ENCODE measurements around the gene SPATA9. TPM values are rescaled to one million over a fixed set of nuclear protein-coding genes. Genes with fewer than 3 reads are reported as not detected.

The SPATA9 gene
- total and polyA plus RNA-seq, 2 of the 8 experiments (the other 6 are each of a cell fraction or from before 2014, with no cell fraction given): not detected

DNA sequence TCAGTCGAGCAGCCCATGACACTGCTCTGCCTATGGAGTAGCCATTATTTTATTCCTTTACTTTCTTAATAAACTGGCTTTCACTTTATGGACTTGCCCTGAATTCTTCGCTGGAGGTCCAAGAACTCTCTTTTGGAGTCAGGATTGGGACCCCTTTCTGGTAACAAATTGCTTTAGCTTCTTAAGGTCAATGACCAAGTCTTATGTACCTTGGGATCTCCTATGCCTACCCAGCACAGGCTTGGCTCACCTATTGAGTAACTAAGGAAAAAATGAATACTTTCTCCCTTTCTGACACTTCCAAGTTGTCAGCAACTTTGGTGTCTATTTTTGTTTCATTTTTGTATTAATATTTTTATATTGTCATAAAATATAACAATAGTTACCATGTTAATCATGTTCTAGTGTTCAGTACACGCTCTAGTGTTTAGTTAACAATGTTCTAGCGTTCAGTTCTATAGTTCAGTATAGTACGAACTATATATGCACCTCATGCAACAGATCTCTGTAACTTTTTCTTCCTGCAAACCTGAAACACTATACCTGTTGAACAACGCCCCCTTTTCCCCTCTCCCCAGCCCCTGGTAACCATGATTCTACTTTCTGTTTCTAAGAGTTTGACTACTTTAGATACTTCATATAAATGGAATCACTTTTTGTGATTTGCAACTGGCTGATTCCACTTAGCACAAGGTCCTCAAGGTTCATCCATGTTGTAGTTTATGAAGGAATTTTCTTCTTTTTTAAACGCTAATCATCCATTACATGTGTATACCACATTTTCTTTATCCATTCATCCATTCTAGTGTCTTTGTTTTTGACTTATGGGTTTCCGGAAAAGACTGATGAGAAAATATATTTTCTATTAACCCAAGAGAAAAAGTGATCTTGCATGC lies 46.6 kb upstream of the SPATA9 start:
- no peaks in the 10 kb centered on the region for H3K79me2 ChIP-seq (ENCODE audit: control insufficient read depth in 1 of 2, insufficient read depth in 2 of 2, low read length in 2 of 2)
- H3K4me2 ChIP-seq (ENCODE audit: insufficient read depth in 1 of 2, low read depth in 2 of 2, low read length in 2 of 2): no peak overlapping the region; a peak in 1 of 4 replicates
- H3K27ac ChIP-seq (ENCODE audit: low read depth, low read length): no peak overlapping the region
- no peaks in the 10 kb centered on the region for H3K9me3 ChIP-seq (ENCODE audit: insufficient read depth in 2 of 2, low read depth in 1 of 2, low read length in 1 of 2)
- no peak overlapping the region for H2BK15ac ChIP-seq (ENCODE audit: low read length)
- peaks cover 1 to 43% (median 19%) of the 10 kb centered on the region in 4 experiments for H3K27me3 ChIP-seq (replicated peaks in 1 of 4; ENCODE audit: control insufficient read depth in 3 of 4, extremely low read depth in 1 of 4, insufficient read depth in 3 of 4, low read length in 3 of 4)
- no peak overlapping the region for H2BK5ac ChIP-seq (ENCODE audit: low read depth, low read length)
- no peak overlapping the region for H3K4me3 ChIP-seq (ENCODE audit: extremely low read depth in 1 of 4, insufficient read depth in 2 of 4, low read depth in 3 of 4, low read length in 4 of 4)
- no peak for DNase-seq (ENCODE audit: low read depth in 1 of 2, low spot score in 2 of 2)
- 83% methylated on average over 8 of the region's 8 CpGs; no CpG with 5 or more reads in 1 of the 2 experiments for WGBS, 2 experiments (ENCODE audit: extremely low coverage in 1 of 2, insufficient coverage in 1 of 2, insufficient read length in 1 of 2, insufficient replicate concordance in 2 of 2, low coverage in 1 of 2, low lambda C conversion rate in 2 of 2, missing lambda C conversion rate in 1 of 2)
- H4K20me1 ChIP-seq (replicated peaks in 1 of 2; ENCODE audit: control insufficient read depth in 1 of 2, insufficient read depth in 2 of 2, low read length in 2 of 2): no peaks in the 10 kb centered on the region
- H2AK5ac ChIP-seq (ENCODE audit: low read depth, low read length): no peak overlapping the region
- no peak for TF ChIP-seq TBP (IDR thresholded peaks at IDR 0.05; ENCODE audit: low read depth, low read length)
- no peak for TF ChIP-seq SIX5 (IDR thresholded peaks at IDR 0.05; ENCODE audit: low read depth, low read length)
- TF ChIP-seq GTF2F1 (IDR thresholded peaks at IDR 0.05; ENCODE audit: borderline replicate concordance, low read depth, low read length): no peak
- TF ChIP-seq, protein P1, sequence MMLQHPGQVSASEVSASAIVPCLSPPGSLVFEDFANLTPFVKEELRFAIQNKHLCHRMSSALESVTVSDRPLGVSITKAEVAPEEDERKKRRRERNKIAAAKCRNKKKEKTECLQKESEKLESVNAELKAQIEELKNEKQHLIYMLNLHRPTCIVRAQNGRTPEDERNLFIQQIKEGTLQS (IDR thresholded peaks at IDR 0.05; ENCODE audit: insufficient read depth, low read depth, low read length): no peak
- TF ChIP-seq EZH2 (IDR thresholded peaks at IDR 0.05; ENCODE audit: low read depth, low read length, severe bottlenecking): no peak
- no peak overlapping the region for H3K18ac ChIP-seq (ENCODE audit: extremely low read depth, low read length)
- H3K9ac ChIP-seq (replicated peaks in 1 of 4; ENCODE audit: extremely low read depth in 1 of 4, low read depth in 3 of 4, low read length in 3 of 4): no peak overlapping the region
- POLR2A ChIA-PET (ENCODE audit: partially characterized antibody): interaction anchor here (0.9 kb wide), 1 partner anchor 21 kb away, joined by 3 read pairs; no protein-coding TSS in a partner anchor
- no peaks in the 10 kb centered on the region for H3K36me3 ChIP-seq (ENCODE audit: control insufficient read depth in 2 of 4, insufficient read depth in 4 of 4, low read length in 3 of 4)
- no peak overlapping the region for H2BK20ac ChIP-seq (ENCODE audit: low read length)
- H3K4ac ChIP-seq (replicated peaks; ENCODE audit: insufficient read length, low read depth, low read length): no peak overlapping the region
- no peak overlapping the region for H4K91ac ChIP-seq (replicated peaks; ENCODE audit: insufficient read length, low read length)
- CTCF ChIA-PET (ENCODE audit: partially characterized antibody): no interaction called here
- no peak overlapping the region for H4K5ac ChIP-seq (ENCODE audit: insufficient read length, low read depth, low read length)
- no peak overlapping the region for H3K23ac ChIP-seq (ENCODE audit: insufficient read length)
- no peak overlapping the region for H2BK120ac ChIP-seq (replicated peaks; ENCODE audit: low read depth, low read length)
- H2BK12ac ChIP-seq (ENCODE audit: low read depth, low read length): no peak overlapping the region
- H3K14ac ChIP-seq (ENCODE audit: insufficient read length): no peak overlapping the region
- FAIRE-seq: no peak
- no peak overlapping the region for H4K8ac ChIP-seq (ENCODE audit: extremely low read depth, insufficient read depth, low read length)
- peaks cover 6% of the 10 kb centered on the region for H3K23me2 ChIP-seq (ENCODE audit: low read depth, low read length)
- H3K4me1 ChIP-seq (replicated peaks in 1 of 4; ENCODE audit: control insufficient read depth in 3 of 4, insufficient read depth in 4 of 4, low read length in 3 of 4): peaks cover 0 to 12% (median 8%) of the 10 kb centered on the region in 4 experiments; a peak in 5 of 7 replicates
- H3K56ac ChIP-seq (replicated peaks; ENCODE audit: insufficient read length, low read depth, low read length): no peak overlapping the region
- H2AFZ ChIP-seq (ENCODE audit: low read length): no peak overlapping the region
- H3K79me1 ChIP-seq (ENCODE audit: low read depth, low read length): no peaks in the 10 kb centered on the region
